Type B pancreatic cell (in vitro differentiated cells): ENCODE measurements around the gene SPARC. TPM values are rescaled to one million over a fixed set of nuclear protein-coding genes. Genes with fewer than 3 reads are reported as not detected.

Source experiments
- DNase-seq: peaks from one replicate; pipeline ENCODE4 v3.0.0; 2021; ENCODE audit warnings: mixed read lengths; ENCODE audit not compliant: unreplicated experiment; ENCODE audit errors: extremely low spot score
- H3K27ac Mint-ChIP-seq: 2 replicates; pipeline ENCODE4 v1.8.0; 2021; ENCODE audit warnings: mild to moderate bottlenecking, mixed read lengths
- H3K27me3 Mint-ChIP-seq: 2 replicates; pipeline ENCODE4 v1.8.0; 2021; ENCODE audit warnings: mixed read lengths
- H3K36me3 Mint-ChIP-seq: 2 replicates; pipeline ENCODE4 v1.8.0; 2021; ENCODE audit warnings: mixed read lengths
- H3K4me1 Mint-ChIP-seq: one replicate; pipeline ENCODE4 v1.8.0; 2021; ENCODE audit warnings: mixed read lengths; ENCODE audit not compliant: unreplicated experiment
- H3K4me3 Mint-ChIP-seq: 2 replicates; pipeline ENCODE4 v1.8.0; 2021; ENCODE audit warnings: mild to moderate bottlenecking, mixed read lengths
- H3K9me3 Mint-ChIP-seq: 2 replicates; pipeline ENCODE4 v1.8.0; 2021; ENCODE audit warnings: mixed read lengths
- total RNA-seq: library from RNA; stranded (reverse); gene quantifications from 2 replicates; pipeline ENCODE4 v1.2.1, GENCODE V29; 2021; ENCODE audit warnings: low replicate concordance
- TF ChIP-seq, protein P1 (sequence below): fragments of 200-600 bp; sonication (generic); conservative IDR thresholded peaks from 2 replicates; pipeline ENCODE4 v1.5.0; 2021; ENCODE audit warnings: antibody characterized with exemption, mild to moderate bottlenecking

Gene SPARC
- total RNA-seq, 1 donor from 2014 or later = 973 TPM

DNA sequence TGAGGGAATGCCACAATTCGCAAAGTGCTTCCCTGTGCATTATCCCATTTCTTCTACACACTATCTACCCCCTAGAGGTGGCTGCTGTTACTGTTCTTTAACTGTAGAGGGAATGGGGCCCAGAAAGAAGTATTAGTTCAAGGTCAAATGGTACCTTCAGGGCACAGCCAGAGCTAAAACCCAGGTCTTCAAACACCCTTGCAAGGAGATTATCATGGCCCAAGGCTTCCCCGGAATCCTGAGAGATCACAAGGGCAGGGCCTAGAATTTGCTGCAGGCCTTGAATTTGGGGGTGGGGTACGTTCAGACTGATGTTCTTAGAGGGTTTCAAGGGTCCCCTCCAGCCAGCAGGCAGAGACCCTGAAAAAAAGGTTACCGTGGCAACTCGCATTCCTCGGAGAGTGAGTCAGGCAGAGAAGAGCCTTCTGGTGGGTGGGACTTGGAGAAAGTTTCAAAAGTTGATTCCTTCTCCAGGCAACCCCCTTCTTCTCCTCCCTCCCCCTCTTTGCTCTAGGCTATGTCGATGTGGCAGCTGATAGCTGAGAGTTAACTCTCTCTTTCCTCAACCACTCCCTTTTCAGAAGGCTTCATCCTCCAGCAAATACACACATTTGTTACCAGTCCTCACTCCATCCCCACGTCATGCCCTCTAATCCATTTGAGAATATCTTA is 1.9 kb downstream of the SPARC start:
- TF ChIP-seq, protein P1, sequence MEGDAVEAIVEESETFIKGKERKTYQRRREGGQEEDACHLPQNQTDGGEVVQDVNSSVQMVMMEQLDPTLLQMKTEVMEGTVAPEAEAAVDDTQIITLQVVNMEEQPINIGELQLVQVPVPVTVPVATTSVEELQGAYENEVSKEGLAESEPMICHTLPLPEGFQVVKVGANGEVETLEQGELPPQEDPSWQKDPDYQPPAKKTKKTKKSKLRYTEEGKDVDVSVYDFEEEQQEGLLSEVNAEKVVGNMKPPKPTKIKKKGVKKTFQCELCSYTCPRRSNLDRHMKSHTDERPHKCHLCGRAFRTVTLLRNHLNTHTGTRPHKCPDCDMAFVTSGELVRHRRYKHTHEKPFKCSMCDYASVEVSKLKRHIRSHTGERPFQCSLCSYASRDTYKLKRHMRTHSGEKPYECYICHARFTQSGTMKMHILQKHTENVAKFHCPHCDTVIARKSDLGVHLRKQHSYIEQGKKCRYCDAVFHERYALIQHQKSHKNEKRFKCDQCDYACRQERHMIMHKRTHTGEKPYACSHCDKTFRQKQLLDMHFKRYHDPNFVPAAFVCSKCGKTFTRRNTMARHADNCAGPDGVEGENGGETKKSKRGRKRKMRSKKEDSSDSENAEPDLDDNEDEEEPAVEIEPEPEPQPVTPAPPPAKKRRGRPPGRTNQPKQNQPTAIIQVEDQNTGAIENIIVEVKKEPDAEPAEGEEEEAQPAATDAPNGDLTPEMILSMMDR = peak; percentile 71
- Mint-ChIP-seq H3K4me1 (peaks cover 53% of the 10 kb centered on the region), H3K4me3 (peak overlapping the region; percentile 97), H3K27ac (peak overlapping the region; percentile 86), H3K27me3 (peaks cover 8% of the 10 kb centered on the region), H3K36me3 (peaks cover 11% of the 10 kb centered on the region), H3K9me3 (no peaks in the 10 kb centered on the region)
- DNase-seq = peak; percentile 75

GRCh38 chr5:151683986-151684588 is 2.6 kb downstream of the SPARC start:
- H3K9me3 Mint-ChIP-seq = no peaks in the 10 kb centered on the region
- peaks cover 11% of the 10 kb centered on the region for H3K36me3 Mint-ChIP-seq
- DNase-seq = no peak
- peak overlapping the region; percentile 86 for H3K27ac Mint-ChIP-seq
- peaks cover 54% of the 10 kb centered on the region for H3K4me1 Mint-ChIP-seq
- TF ChIP-seq, protein P1 = no peak
- H3K4me3 Mint-ChIP-seq = peak overlapping the region; percentile 4
- H3K27me3 Mint-ChIP-seq = peaks cover 8% of the 10 kb centered on the region

DNA sequence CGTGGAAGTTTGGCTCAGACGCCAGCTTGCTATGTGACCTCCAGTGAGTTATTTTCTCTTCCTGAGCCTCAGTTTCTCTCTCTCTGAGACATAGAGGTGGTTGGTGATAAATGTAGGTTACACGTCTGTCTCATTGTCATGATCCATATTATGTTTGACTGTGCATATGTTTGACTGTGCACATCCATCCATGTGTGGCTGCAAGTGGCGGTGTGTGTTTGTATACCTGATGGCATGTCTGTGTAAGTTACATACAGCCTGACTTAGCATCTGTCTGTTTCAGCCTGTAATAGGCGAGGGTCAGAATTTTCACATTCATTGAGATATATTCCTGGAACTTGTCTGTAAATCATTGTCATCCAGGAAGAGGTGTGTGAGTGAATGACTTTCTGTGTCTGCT is 3.3 kb downstream of the SPARC start:
- Mint-ChIP-seq H3K27ac (peak overlapping the region; percentile 2), H3K9me3 (no peaks in the 10 kb centered on the region), H3K36me3 (peaks cover 11% of the 10 kb centered on the region), H3K4me3 (peak overlapping the region; percentile 4), H3K27me3 (peaks cover 8% of the 10 kb centered on the region), H3K4me1 (peaks cover 57% of the 10 kb centered on the region)
- no peak for DNase-seq
- TF ChIP-seq, protein P1 = no peak

GRCh38 chr5:151682751-151683331 is 3.9 kb downstream of the SPARC start:
- H3K4me3 Mint-ChIP-seq = peak overlapping the region; percentile 4

GRCh38 chr5:151682240-151682639 is 4.5 kb downstream of the SPARC start:
- peaks cover 12% of the 10 kb centered on the region for H3K36me3 Mint-ChIP-seq

More at GRCh38 chr5:151682751-151683331, 3.9 kb downstream of the SPARC start:
- Mint-ChIP-seq H3K27ac (peak overlapping the region; percentile 33), H3K9me3 (no peaks in the 10 kb centered on the region), H3K27me3 (peaks cover 8% of the 10 kb centered on the region), H3K4me1 (peaks cover 63% of the 10 kb centered on the region), H3K36me3 (peaks cover 11% of the 10 kb centered on the region)
- no peak for DNase-seq
- TF ChIP-seq, protein P1 = no peak

More at GRCh38 chr5:151682240-151682639, 4.5 kb downstream of the SPARC start:
- TF ChIP-seq, protein P1 = no peak
- no peak for DNase-seq
- Mint-ChIP-seq H3K4me3 (no peak overlapping the region), H3K27me3 (peaks cover 8% of the 10 kb centered on the region), H3K9me3 (no peaks in the 10 kb centered on the region), H3K27ac (peak overlapping the region; percentile 33), H3K4me1 (peaks cover 67% of the 10 kb centered on the region)
